Peyer's patch (tissue), 4 donors: ENCODE results near the gene GGA3.

Experiments used
- CTCF ChIP-seq, 6 experiments: fragments of 450-650 bp in 4 of 6; fragments of 200-600 bp in 2 of 6; sonication (generic) in 1 of 6; IDR thresholded peaks; one replicate each; pipeline ENCODE4 v1.5.1; 2017 to 2019; ENCODE audit warnings: antibody characterized with exemption in 6 of 6, mild to moderate bottlenecking in 3 of 6, moderate library complexity in 1 of 6
- POLR2A ChIP-seq, 2 donors: fragments of 450-650 bp; IDR thresholded peaks; one replicate each; pipeline ENCODE4 v1.5.1; 2017; ENCODE audit warnings: antibody characterized with exemption in 2 of 2, mild to moderate bottlenecking in 2 of 2, moderate library complexity in 2 of 2

- TF ChIP-seq CTCF (IDR thresholded peaks at IDR 0.05) (no peak), POLR2A (IDR thresholded peaks at IDR 0.05) (no peak)
These were observed 12.7 kb upstream of the GGA3 start for GRCh38 chr17:75273977-75274708.
